ENCODE data around the gene MATN1. TPM values are rescaled to one million over a fixed set of nuclear protein-coding genes. Genes with fewer than 3 reads are reported as not detected.

The MATN1 gene
- polyA plus RNA-seq, 2 of the 4 experiments (the other 2 are of a cell fraction): 0.05 to 0.17 TPM

- CTCF ChIA-PET: no interaction called here
- ATAC-seq (no peak), FAIRE-seq (no peak), DNase-seq (ENCODE audit: low read depth in 1 of 2, low spot score in 1 of 2) (no peak)
- no peaks in the 10 kb centered on the region for H3K4me1 ChIP-seq
- H3K4me3 ChIP-seq: no peak overlapping the region
- POLR2A ChIA-PET: no interaction called here
- no peak overlapping the region for H3K4me2 ChIP-seq
- 61% methylated on average over 12 of the region's 13 CpGs for WGBS (ENCODE audit: missing lambda C conversion rate)
- no peak for TF ChIP-seq MAX (IDR thresholded peaks at IDR 0.05)
- TF ChIP-seq CTCF (IDR thresholded peaks at IDR 0.05): no peak
- TF ChIP-seq ZSCAN20 (CRISPR knock-in tag; IDR thresholded peaks at IDR 0.05): no peak
- no peak for TF ChIP-seq RARB (CRISPR knock-in tag; IDR thresholded peaks at IDR 0.05)
- no peak for TF ChIP-seq KDM1A (IDR thresholded peaks at IDR 0.05; ENCODE audit: low read depth)
- TF ChIP-seq HOXB5 (CRISPR knock-in tag; IDR thresholded peaks at IDR 0.05): no peak
- no peak for TF ChIP-seq GATA3 (IDR thresholded peaks at IDR 0.05; ENCODE audit: borderline replicate concordance)
- no peak for TF ChIP-seq TFCP2L1 (CRISPR knock-in tag; IDR thresholded peaks at IDR 0.05)
- no peak for TF ChIP-seq PBX3 (IDR thresholded peaks at IDR 0.05)
- TF ChIP-seq ATOH8 (CRISPR knock-in tag; IDR thresholded peaks at IDR 0.05; ENCODE audit: low read depth): no peak
- TF ChIP-seq BCL3 (IDR thresholded peaks at IDR 0.05): no peak
- TF ChIP-seq RCOR1 (IDR thresholded peaks at IDR 0.05; ENCODE audit: low read depth, low read length): no peak
- no peak for TF ChIP-seq ZFP36 (IDR thresholded peaks at IDR 0.05; ENCODE audit: borderline replicate concordance, partially characterized antibody)
- TF ChIP-seq MAZ (IDR thresholded peaks at IDR 0.05; ENCODE audit: borderline replicate concordance, low read depth, low read length): no peak
- no peak for TF ChIP-seq HOXA7 (CRISPR knock-in tag; IDR thresholded peaks at IDR 0.05)
- TF ChIP-seq CHD4 (IDR thresholded peaks at IDR 0.05; ENCODE audit: borderline replicate concordance): no peak
- H3K9me3 ChIP-seq: no peaks in the 10 kb centered on the region
- H3K27ac ChIP-seq: no peak overlapping the region
Measured at GRCh38 chr1:30663596-30664091, 59.7 kb downstream of the MATN1 start.

- CTCF ChIA-PET: interaction anchor here (1.2 kb wide), 1 partner anchor 282 kb away, joined by 3 read pairs; no protein-coding TSS in a partner anchor
- no peak overlapping the region for H3K27ac ChIP-seq
- ATAC-seq (no peak), FAIRE-seq (no peak), DNase-seq (ENCODE audit: low read depth in 1 of 2, low spot score in 1 of 2) (no peak)
- no peak overlapping the region for H3K4me2 ChIP-seq
- H3K9me3 ChIP-seq: no peaks in the 10 kb centered on the region
- H3K4me3 ChIP-seq: no peak overlapping the region
- H3K4me1 ChIP-seq: no peaks in the 10 kb centered on the region
- POLR2A ChIA-PET: no interaction called here
- 69% methylated on average over 6 of the region's 9 CpGs for WGBS (ENCODE audit: missing lambda C conversion rate)
- no peak for TF ChIP-seq POLR2A (IDR thresholded peaks at IDR 0.05; ENCODE audit: low read length)
- no peak for TF ChIP-seq HOXB13 (CRISPR knock-in tag; IDR thresholded peaks at IDR 0.05; ENCODE audit: low read depth)
- no peak for TF ChIP-seq PHF8 (IDR thresholded peaks at IDR 0.05; ENCODE audit: borderline replicate concordance, low read depth)
- no peak for TF ChIP-seq REST (IDR thresholded peaks at IDR 0.05)
- TF ChIP-seq FOSB (CRISPR knock-in tag; IDR thresholded peaks at IDR 0.05): no peak
- no peak for TF ChIP-seq HMGXB4 (CRISPR knock-in tag; IDR thresholded peaks at IDR 0.05; ENCODE audit: borderline replicate concordance)
- TF ChIP-seq CTCF (IDR thresholded peaks at IDR 0.05): no peak
- no peak for TF ChIP-seq MAZ (IDR thresholded peaks at IDR 0.05; ENCODE audit: borderline replicate concordance, low read depth, low read length)
Measured at GRCh38 chr1:30662291-30662840, 61.0 kb downstream of the MATN1 start.
